Parathyroid adenoma (tissue), 2 donors: ENCODE results near the gene UBR3.

Source experiments
- H2AFZ ChIP-seq: fragments of 300-600 bp; sonication (generic); one replicate; pipeline ENCODE4 v1.7.0; 2017; ENCODE audit warnings: antibody characterized with exemption, mild to moderate bottlenecking
- H3K27ac ChIP-seq: fragments of 300-600 bp; sonication (generic); one replicate; pipeline ENCODE4 v1.7.0; 2017
- H3K27me3 ChIP-seq: fragments of 300-600 bp; sonication (generic); one replicate; pipeline ENCODE4 v1.7.0; 2017; ENCODE audit warnings: low read length; ENCODE audit not compliant: control insufficient read depth, insufficient read depth
- H3K36me3 ChIP-seq: fragments of 300-600 bp; sonication (generic); one replicate; pipeline ENCODE4 v1.7.0; 2017; ENCODE audit warnings: low read length; ENCODE audit not compliant: control insufficient read depth, insufficient read depth
- H3K4me1 ChIP-seq: fragments of 300-600 bp; sonication (generic); one replicate; pipeline ENCODE4 v1.7.0; 2017; ENCODE audit warnings: control low read depth
- H3K4me2 ChIP-seq: fragments of 300-600 bp; sonication (generic); one replicate; pipeline ENCODE4 v1.7.0; 2017; ENCODE audit warnings: low read length
- H3K4me3 ChIP-seq: fragments of 300-600 bp; sonication (generic); one replicate; pipeline ENCODE4 v1.7.0; 2017; ENCODE audit warnings: low read depth, low read length
- H3K79me2 ChIP-seq: fragments of 300-600 bp; sonication (generic); one replicate; pipeline ENCODE4 v1.7.0; 2017; ENCODE audit warnings: control low read depth
- H3K9ac ChIP-seq: fragments of 300-600 bp; sonication (generic); one replicate; pipeline ENCODE4 v1.7.0; 2017; ENCODE audit warnings: mild to moderate bottlenecking
- H3K9me3 ChIP-seq: fragments of 300-600 bp; sonication (generic); one replicate; pipeline ENCODE4 v1.7.0; 2017; ENCODE audit warnings: low read length; ENCODE audit not compliant: control insufficient read depth
- CTCF ChIP-seq: fragments of 300-600 bp; sonication (generic); IDR thresholded peaks from one replicate; pipeline ENCODE4 v1.7.0; 2017; ENCODE audit warnings: antibody characterized with exemption, mild to moderate bottlenecking
- donor health status: primary hyperparathyroidism.

UBR3 gene

GRCh38 chr2:170056900-170057299 lies 229.6 kb downstream of the UBR3 start:
- no peaks in the 10 kb centered on the region for H3K4me1 ChIP-seq
- no peaks in the 10 kb centered on the region for H3K79me2 ChIP-seq
- no peaks in the 10 kb centered on the region for H3K9me3 ChIP-seq
- H2AFZ ChIP-seq = no peak overlapping the region
- H3K4me3 ChIP-seq = no peak overlapping the region
- H3K36me3 ChIP-seq = no peaks in the 10 kb centered on the region
- H3K9ac ChIP-seq = no peak overlapping the region
- no peak for TF ChIP-seq CTCF
- no peak overlapping the region for H3K27ac ChIP-seq
- H3K4me2 ChIP-seq = no peak overlapping the region
- no peaks in the 10 kb centered on the region for H3K27me3 ChIP-seq

DNA sequence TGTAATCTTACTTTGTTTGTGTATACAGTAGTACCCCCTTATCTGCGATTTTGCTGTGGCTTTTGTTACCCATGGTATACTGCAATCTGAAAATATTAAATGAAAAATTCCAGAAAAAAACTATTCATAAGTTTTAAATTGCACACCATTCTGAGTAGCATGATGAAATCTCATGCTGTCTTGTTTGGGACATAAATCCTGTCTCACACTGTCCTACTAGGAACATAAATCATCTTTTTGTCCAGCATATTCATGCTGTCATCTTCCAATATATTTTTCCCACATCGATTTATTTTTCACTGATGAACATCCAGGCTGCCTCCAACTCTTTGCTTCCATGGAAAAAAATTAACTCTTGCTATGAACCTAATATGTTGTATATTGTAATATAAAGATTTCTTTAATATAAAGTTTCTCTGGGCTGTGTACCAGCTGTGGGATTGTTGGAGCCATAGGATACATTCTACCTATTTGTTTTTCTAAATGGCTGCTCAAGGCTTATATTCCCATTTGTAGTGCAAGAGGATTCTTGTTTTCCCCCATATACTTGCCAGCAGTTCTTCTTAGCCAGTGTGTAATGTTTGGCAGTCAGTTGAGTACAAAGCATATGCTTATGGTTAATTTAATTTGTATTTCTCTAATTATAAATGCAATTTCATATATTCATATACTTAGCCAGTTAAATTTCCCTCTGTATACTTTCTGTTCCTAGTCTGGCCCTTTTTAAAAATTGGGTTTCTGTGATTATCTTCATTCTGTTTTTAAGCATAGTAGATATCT lies 236.4 kb downstream of the UBR3 start:
- Histone ChIP-seq H3K4me3 (no peak overlapping the region), H3K9me3 (no peaks in the 10 kb centered on the region), H3K36me3 (no peaks in the 10 kb centered on the region), H3K27ac (no peak overlapping the region), H3K79me2 (no peaks in the 10 kb centered on the region), H3K27me3 (no peaks in the 10 kb centered on the region), H3K9ac (no peak overlapping the region), H3K4me1 (no peaks in the 10 kb centered on the region), H3K4me2 (no peak overlapping the region), H2AFZ (no peak overlapping the region)
- TF ChIP-seq CTCF = no peak

DNA sequence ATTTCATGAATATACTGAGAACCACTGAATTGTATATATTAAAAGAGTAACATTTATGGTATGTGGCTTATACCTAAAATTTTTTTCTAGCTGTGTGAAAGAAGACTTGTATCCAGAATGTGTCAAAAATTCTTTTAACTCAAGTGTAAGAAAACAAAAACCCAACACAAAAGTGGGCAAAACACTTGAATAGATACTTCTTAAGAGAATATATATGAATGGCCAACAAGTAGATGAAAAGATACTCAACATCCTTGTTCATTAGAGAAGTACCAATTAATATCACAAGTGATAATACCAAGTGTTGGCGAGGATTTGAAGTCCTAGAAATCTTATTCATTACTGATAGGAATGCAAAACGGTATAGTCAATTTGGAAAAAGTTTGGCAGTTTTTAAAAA lies 243.5 kb downstream of the UBR3 start:
- Histone ChIP-seq H3K79me2 (no peaks in the 10 kb centered on the region), H3K27ac (no peak overlapping the region), H3K27me3 (no peaks in the 10 kb centered on the region), H2AFZ (no peak overlapping the region), H3K4me1 (no peaks in the 10 kb centered on the region), H3K9me3 (no peaks in the 10 kb centered on the region), H3K4me3 (no peak overlapping the region), H3K4me2 (no peak overlapping the region), H3K9ac (no peak overlapping the region), H3K36me3 (no peaks in the 10 kb centered on the region)
- no peak for TF ChIP-seq CTCF

GRCh38 chr2:170073288-170073687 lies 246.0 kb downstream of the UBR3 start:
- H3K27ac ChIP-seq = no peak overlapping the region

More at GRCh38 chr2:170073288-170073687, 246.0 kb downstream of the UBR3 start:
- no peaks in the 10 kb centered on the region for H3K9me3 ChIP-seq
- no peak overlapping the region for H2AFZ ChIP-seq
- no peaks in the 10 kb centered on the region for H3K4me1 ChIP-seq
- H3K4me3 ChIP-seq = no peak overlapping the region
- H3K36me3 ChIP-seq = no peaks in the 10 kb centered on the region
- H3K9ac ChIP-seq = no peak overlapping the region
- no peak for TF ChIP-seq CTCF
- no peaks in the 10 kb centered on the region for H3K79me2 ChIP-seq
- H3K4me2 ChIP-seq = no peak overlapping the region
- H3K27me3 ChIP-seq = no peaks in the 10 kb centered on the region
